AG04450 (cell line): Measurements from ENCODE around the gene LRRK1. TPM values are rescaled to one million over a fixed set of nuclear protein-coding genes. Genes with fewer than 3 reads are reported as not detected.

Experiments used
- CTCF ChIA-PET: fragments of 300-600, 350-600 bp; formaldehyde crosslinking; extraction: SDS; loops from one replicate; lab custom pipeline; 2022; ENCODE audit warnings: antibody characterized with exemption, inconsistent platforms; lab: Charles Lee
- POLR2A ChIA-PET: fragments of 350-600 bp; formaldehyde crosslinking; extraction: SDS; loops from one replicate; lab custom pipeline; 2021; ENCODE audit warnings: antibody characterized with exemption, inconsistent platforms; lab: Yijun Ruan, JAX
- DNase-seq: peaks from one replicate; pipeline ENCODE4 v3.0.0-alpha.2; 2011; ENCODE audit warnings: low read depth, low spot score
- H3K27ac ChIP-seq: one replicate; pipeline ENCODE4 v1.5.1; 2012; ENCODE audit warnings: low read depth, low read length, control low read depth
- H3K27me3 ChIP-seq: one replicate; pipeline ENCODE4 v1.6.0; 2012; ENCODE audit warnings: low read length; ENCODE audit not compliant: control insufficient read depth, insufficient read depth
- H3K4me3 ChIP-seq: 2 replicates; pipeline ENCODE4 v1.5.1; 2011; ENCODE audit warnings: mild to moderate bottlenecking, low read depth, low read length, control low read depth
- H3K9me3 ChIP-seq: 2 replicates; pipeline ENCODE4 v1.5.1; 2012; ENCODE audit warnings: low read length; ENCODE audit not compliant: control insufficient read depth, insufficient read depth
- CTCF ChIP-seq: IDR thresholded peaks from 2 replicates; pipeline ENCODE4 v1.5.1; 2011; ENCODE audit warnings: low read depth, low read length, control low read depth, inconsistent platforms
- polyA plus RNA-seq: library from polyadenylated mRNA; depleted of rRNA; stranded (reverse); fragments of >200 nt; gene quantifications from 2 replicates; pipeline ENCODE4 v1.2.3, GENCODE V29; 2011

The LRRK1 gene
- polyA plus RNA-seq, 1 experiment = 5.6 TPM

- DNase-seq = no peak
- no peak for TF ChIP-seq CTCF
- POLR2A ChIA-PET = no interaction called here
- Histone ChIP-seq H3K4me3 (no peak overlapping the region), H3K27me3 (no peaks in the 10 kb centered on the region), H3K27ac (no peak overlapping the region), H3K9me3 (no peaks in the 10 kb centered on the region; the same call in 1 of the 2 replicates)
- CTCF ChIA-PET = interaction anchor here (1.4 kb wide), 1 partner anchor 22 kb away, joined by 5 read pairs; no protein-coding TSS in a partner anchor
These were observed 118.1 kb downstream of the LRRK1 start for GRCh38 chr15:101037090-101037830.

- no peak for DNase-seq
- no peaks in the 10 kb centered on the region for H3K27me3 ChIP-seq
- ChIA-PET CTCF (interaction anchor here (0.6 to 1.0 kb wide), 2 partner anchors 21 to 30 kb away, joined by 3 read pairs; no protein-coding TSS in a partner anchor), POLR2A (no interaction called here)
- no peak overlapping the region for H3K27ac ChIP-seq
- H3K9me3 ChIP-seq = no peaks in the 10 kb centered on the region; the same call in 1 of the 2 replicates
- TF ChIP-seq CTCF = no peak
- no peak overlapping the region for H3K4me3 ChIP-seq
These were observed 119.3 kb downstream of the LRRK1 start for GRCh38 chr15:101038327-101039003.

- TF ChIP-seq CTCF = no peak
- Histone ChIP-seq H3K4me3 (no peak overlapping the region), H3K27me3 (no peaks in the 10 kb centered on the region), H3K9me3 (no peaks in the 10 kb centered on the region; the same call in 1 of the 2 replicates), H3K27ac (no peak overlapping the region)
- no peak for DNase-seq
- ChIA-PET POLR2A (no interaction called here), CTCF (interaction anchor here (0.6 to 1.3 kb wide), 6 partner anchors 20 to 268 kb away, joined by 3 read pairs; no protein-coding TSS in a partner anchor)
These were observed 120.3 kb downstream of the LRRK1 start for GRCh38 chr15:101039461-101039860.

GRCh38 chr15:101042320-101042719, 123.2 kb downstream of the LRRK1 start:
- Histone ChIP-seq H3K27me3 (no peaks in the 10 kb centered on the region), H3K9me3 (no peaks in the 10 kb centered on the region; the same call in 1 of the 2 replicates), H3K27ac (no peak overlapping the region), H3K4me3 (no peak overlapping the region)
- POLR2A ChIA-PET = no interaction called here
- no peak for DNase-seq
- CTCF ChIA-PET = interaction anchor here (0.8 kb wide), 1 partner anchor 10 kb away, joined by 3 read pairs; no protein-coding TSS in a partner anchor
- no peak for TF ChIP-seq CTCF
